Measurements from ENCODE around the gene KRTAP10-4. TPM values are rescaled to one million over a fixed set of nuclear protein-coding genes. Genes with fewer than 3 reads are reported as not detected.

The KRTAP10-4 gene
- total RNA-seq, 4 donors from 2014 or later, result not detected

DNA sequence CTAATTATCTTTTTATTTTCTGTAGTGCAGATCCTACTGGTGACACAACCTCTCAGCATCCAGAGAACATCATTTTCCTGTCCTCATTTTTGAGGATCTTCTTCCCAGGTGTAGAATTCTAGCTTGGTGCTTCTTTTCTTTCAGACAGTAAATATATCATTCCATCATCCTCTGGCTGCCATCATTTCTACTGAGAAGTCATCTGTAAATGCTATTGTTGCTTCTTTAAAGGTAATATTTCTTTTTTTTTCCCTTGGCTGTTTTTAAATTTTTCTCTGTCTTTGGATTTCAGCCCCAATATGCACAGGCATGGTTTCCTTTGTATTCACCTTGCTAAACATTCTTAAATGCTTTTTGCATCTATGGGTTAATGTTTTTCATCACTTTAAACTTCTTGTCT, 50.0 kb downstream of the KRTAP10-4 start:
- Histone ChIP-seq H3K27me3 (peaks cover 27% of the 10 kb centered on the region), H3K27ac (no peak overlapping the region), H3K4me1 (no peaks in the 10 kb centered on the region), H3K36me3 (no peaks in the 10 kb centered on the region), H3K4me3 (no peak overlapping the region), H3K9me3 (peaks cover 0 to 46% (median 0%) of the 10 kb centered on the region in 3 donors)
- no peak for ATAC-seq
- TF ChIP-seq POLR2AphosphoS5 (IDR thresholded peaks at IDR 0.05), result no peak
- TF ChIP-seq, protein P1, sequence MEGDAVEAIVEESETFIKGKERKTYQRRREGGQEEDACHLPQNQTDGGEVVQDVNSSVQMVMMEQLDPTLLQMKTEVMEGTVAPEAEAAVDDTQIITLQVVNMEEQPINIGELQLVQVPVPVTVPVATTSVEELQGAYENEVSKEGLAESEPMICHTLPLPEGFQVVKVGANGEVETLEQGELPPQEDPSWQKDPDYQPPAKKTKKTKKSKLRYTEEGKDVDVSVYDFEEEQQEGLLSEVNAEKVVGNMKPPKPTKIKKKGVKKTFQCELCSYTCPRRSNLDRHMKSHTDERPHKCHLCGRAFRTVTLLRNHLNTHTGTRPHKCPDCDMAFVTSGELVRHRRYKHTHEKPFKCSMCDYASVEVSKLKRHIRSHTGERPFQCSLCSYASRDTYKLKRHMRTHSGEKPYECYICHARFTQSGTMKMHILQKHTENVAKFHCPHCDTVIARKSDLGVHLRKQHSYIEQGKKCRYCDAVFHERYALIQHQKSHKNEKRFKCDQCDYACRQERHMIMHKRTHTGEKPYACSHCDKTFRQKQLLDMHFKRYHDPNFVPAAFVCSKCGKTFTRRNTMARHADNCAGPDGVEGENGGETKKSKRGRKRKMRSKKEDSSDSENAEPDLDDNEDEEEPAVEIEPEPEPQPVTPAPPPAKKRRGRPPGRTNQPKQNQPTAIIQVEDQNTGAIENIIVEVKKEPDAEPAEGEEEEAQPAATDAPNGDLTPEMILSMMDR (IDR thresholded peaks at IDR 0.05), result no peak
- no peak for TF ChIP-seq POLR2A (IDR thresholded peaks at IDR 0.05)
- no peak for TF ChIP-seq EP300 (IDR thresholded peaks at IDR 0.05)

Other genes with a start within 250 kb of the KRTAP10-4 start
- 10 to 100 TPM; 26.2 to 35.0 (median 30.2) TPM for gene CFAP410, start 234.3 kb upstream of the KRTAP10-4 start, total RNA-seq
- 1 to 10 TPM; 1.0 to 3.3 (median 3.1) TPM for gene TRPM2, start 220.1 kb upstream of the KRTAP10-4 start, total RNA-seq
- 1 to 10 TPM; 2.7 to 8.3 (median 6.7) TPM for gene LRRC3, start 118.2 kb upstream of the KRTAP10-4 start, total RNA-seq
- gene KRTAP10-1, start 33.5 kb upstream of the KRTAP10-4 start, total RNA-seq, result not detected
- gene KRTAP10-2, start 22.2 kb upstream of the KRTAP10-4 start, total RNA-seq, result not detected
- not detected for gene KRTAP10-3, start 14.9 kb upstream of the KRTAP10-4 start, total RNA-seq
- not detected for gene KRTAP10-5, start 6.9 kb downstream of the KRTAP10-4 start, total RNA-seq
- not detected for gene KRTAP10-6, start 18.8 kb downstream of the KRTAP10-4 start, total RNA-seq
- gene KRTAP10-7, start 26.9 kb downstream of the KRTAP10-4 start, total RNA-seq, result not detected
- not detected for gene KRTAP10-8, start 38.4 kb downstream of the KRTAP10-4 start, total RNA-seq
- not detected for gene KRTAP10-9, start 53.4 kb downstream of the KRTAP10-4 start, total RNA-seq
- gene KRTAP10-10, start 63.6 kb downstream of the KRTAP10-4 start, total RNA-seq, result not detected
- gene KRTAP10-11, start 72.7 kb downstream of the KRTAP10-4 start, total RNA-seq, result not detected
- not detected for gene KRTAP12-4, start 80.9 kb downstream of the KRTAP10-4 start, total RNA-seq
- gene KRTAP12-3, start 84.2 kb downstream of the KRTAP10-4 start, total RNA-seq, result not detected
- not detected for gene KRTAP12-2, start 93.2 kb downstream of the KRTAP10-4 start, total RNA-seq
- gene KRTAP12-1, start 108.4 kb downstream of the KRTAP10-4 start, total RNA-seq, result not detected
- gene KRTAP10-12, start 123.4 kb downstream of the KRTAP10-4 start, total RNA-seq, result not detected
- not detected for gene TSPEAR, start 137.8 kb downstream of the KRTAP10-4 start, total RNA-seq
- 10 to 100 TPM; 48.3 to 93.4 (median 83.9) TPM for gene UBE2G2, start 228.1 kb downstream of the KRTAP10-4 start, total RNA-seq
- gene SUMO3, start 244.3 kb downstream of the KRTAP10-4 start, total RNA-seq, result 10 to 100 TPM; 41.7 to 56.2 (median 53.7) TPM